PC-9 (cell line): ENCODE data around the gene TCF12. TPM values are rescaled to one million over a fixed set of nuclear protein-coding genes. Genes with fewer than 3 reads are reported as not detected.

Experiments
- BruUV-seq: library from RNA; stranded (reverse); fragments of 400-500 nt; replicated peaks from 2 replicates; lab custom pipeline; 2021; lab: Mats Ljungman, UMichigan
- CTCF ChIA-PET: fragments of 300-600 bp; sonication (Branson Sonifier 250); formaldehyde crosslinking; loops from one replicate; lab custom pipeline; 2022; ENCODE audit warnings: antibody characterized with exemption; lab: Charles Lee
- POLR2A ChIA-PET: fragments of 300-600 bp; sonication (Branson Sonifier 250); formaldehyde crosslinking; loops from one replicate; lab custom pipeline; 2022; ENCODE audit warnings: antibody characterized with exemption; ENCODE audit not compliant: unreplicated experiment; lab: Charles Lee
- DNase-seq, 2 experiments: peaks; one replicate each; pipeline versions ENCODE4 v3.0.0 to v3.0.0-alpha.2; 2015 to 2022; ENCODE audit warnings: mixed read lengths in 1 of 2
- H2AFZ ChIP-seq: fragments of 200-600 bp; sonication (generic); 2 replicates; pipeline ENCODE4 v1.8.1; 2017; ENCODE audit warnings: antibody characterized with exemption
- H3F3A ChIP-seq: fragments of 200-600 bp; sonication (generic); 2 replicates; pipeline ENCODE4 v1.8.1; 2017; ENCODE audit warnings: antibody characterized with exemption, mild to moderate bottlenecking, low read depth; ENCODE audit not compliant: insufficient read depth
- H3K27ac ChIP-seq: fragments of 200-600 bp; sonication (generic); 2 replicates; pipeline ENCODE4 v1.6.1; 2016; ENCODE audit warnings: mixed run types
- H3K27me3 ChIP-seq: fragments of 200-600 bp; sonication (generic); 2 replicates; pipeline ENCODE4 v1.6.1; 2016; ENCODE audit warnings: low read depth, mixed run types; ENCODE audit not compliant: insufficient read depth
- H3K36me3 ChIP-seq: fragments of 200-600 bp; sonication (generic); 2 replicates; pipeline ENCODE4 v1.6.1; 2016; ENCODE audit warnings: low read depth, mixed run types
- H3K4me1 ChIP-seq: fragments of 200-600 bp; sonication (generic); replicated peaks from 2 replicates; pipeline ENCODE4 v1.6.1; 2016; ENCODE audit warnings: mixed run types; ENCODE audit not compliant: insufficient read depth
- H3K4me2 ChIP-seq: fragments of 200-600 bp; sonication (generic); 2 replicates; pipeline ENCODE4 v1.6.1; 2017; ENCODE audit warnings: mixed run types
- H3K4me3 ChIP-seq: fragments of 200-600 bp; sonication (generic); 2 replicates; pipeline ENCODE4 v1.6.1; 2016; ENCODE audit warnings: mixed run types
- H3K79me2 ChIP-seq: fragments of 200-600 bp; sonication (generic); 2 replicates; pipeline ENCODE4 v1.6.1; 2017; ENCODE audit warnings: low read depth, mixed run types
- H3K9me2 ChIP-seq: fragments of 200-600 bp; sonication (generic); 2 replicates; pipeline ENCODE4 v1.8.1; 2017; ENCODE audit warnings: mild to moderate bottlenecking; ENCODE audit not compliant: insufficient read depth
- H3K9me3 ChIP-seq: fragments of 200-600 bp; sonication (generic); 2 replicates; pipeline ENCODE4 v1.8.1; 2016; ENCODE audit warnings: low read depth; ENCODE audit not compliant: insufficient read depth
- H4K20me1 ChIP-seq: fragments of 200-600 bp; sonication (generic); 2 replicates; pipeline ENCODE4 v1.8.1; 2017; ENCODE audit not compliant: insufficient read depth
- EZH2 ChIP-seq: fragments of 200-600 bp; sonication (generic); IDR thresholded peaks from 2 replicates; pipeline ENCODE4 v1.8.0; 2017; ENCODE audit warnings: antibody characterized with exemption, low read depth
- intact Hi-C: fragments of 100-400 bp; cut with micrococcal nuclease; formaldehyde crosslinking; loops from one replicate; pipeline ENCODE4 v1.10.0; 2022; ENCODE audit not compliant: unreplicated experiment
- total RNA-seq: library from RNA; stranded (reverse); gene quantifications from 2 replicates; pipeline ENCODE4 v1.2.3, GENCODE V29; 2021
- TF ChIP-seq, protein P1 (sequence below): fragments of 200-600 bp; sonication (generic); conservative IDR thresholded peaks from 2 replicates; pipeline ENCODE4 v1.6.1; 2017; ENCODE audit warnings: mixed run types, antibody characterized with exemption, mild to moderate bottlenecking, moderate library complexity

The TCF12 gene
- total RNA-seq, 1 experiment from 2014 or later = 60.1 TPM

DNA sequence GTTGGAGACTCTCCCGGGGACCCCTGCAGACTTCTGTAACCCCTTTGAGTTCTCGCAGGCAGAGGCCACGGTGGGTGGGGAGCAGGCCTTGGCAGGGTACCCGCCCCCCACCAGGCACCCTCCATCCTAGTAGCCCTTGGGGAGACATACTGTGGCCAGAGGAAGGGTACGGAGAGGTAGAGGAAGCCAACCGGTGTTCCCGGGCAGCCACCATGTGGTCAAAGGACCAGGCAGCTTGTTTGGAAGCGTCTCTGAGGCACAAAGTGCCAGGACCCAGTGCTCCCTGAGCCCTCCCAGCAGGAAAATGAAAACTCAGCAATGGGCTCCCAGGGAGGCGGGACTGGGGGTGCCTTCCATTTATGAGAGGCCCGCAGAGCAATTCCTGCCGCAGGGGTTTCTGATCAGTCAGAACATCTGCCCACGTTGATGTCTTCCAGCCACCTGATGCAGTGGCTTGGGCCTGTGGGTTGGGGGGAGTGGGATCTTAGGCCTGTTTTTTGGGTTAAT lies 404.9 kb downstream of the TCF12 start:
- Histone ChIP-seq H3K4me1 (peaks cover 7% of the 10 kb centered on the region), H3K9me2 (no peaks in the 10 kb centered on the region), H3K36me3 (no peaks in the 10 kb centered on the region), H3K4me2 (peak overlapping the region; percentile 49), H4K20me1 (no peaks in the 10 kb centered on the region), H3K79me2 (no peaks in the 10 kb centered on the region), H3K27me3 (no peaks in the 10 kb centered on the region), H3F3A (peaks cover 4% of the 10 kb centered on the region; the same call in 1 of the 2 replicates), H3K27ac (no peak overlapping the region), H3K4me3 (peak overlapping the region; percentile 17; the same call in 1 of the 2 replicates), H3K9me3 (no peaks in the 10 kb centered on the region), H2AFZ (no peak overlapping the region; the same call in 1 of the 2 replicates)
- TF ChIP-seq, protein P1, sequence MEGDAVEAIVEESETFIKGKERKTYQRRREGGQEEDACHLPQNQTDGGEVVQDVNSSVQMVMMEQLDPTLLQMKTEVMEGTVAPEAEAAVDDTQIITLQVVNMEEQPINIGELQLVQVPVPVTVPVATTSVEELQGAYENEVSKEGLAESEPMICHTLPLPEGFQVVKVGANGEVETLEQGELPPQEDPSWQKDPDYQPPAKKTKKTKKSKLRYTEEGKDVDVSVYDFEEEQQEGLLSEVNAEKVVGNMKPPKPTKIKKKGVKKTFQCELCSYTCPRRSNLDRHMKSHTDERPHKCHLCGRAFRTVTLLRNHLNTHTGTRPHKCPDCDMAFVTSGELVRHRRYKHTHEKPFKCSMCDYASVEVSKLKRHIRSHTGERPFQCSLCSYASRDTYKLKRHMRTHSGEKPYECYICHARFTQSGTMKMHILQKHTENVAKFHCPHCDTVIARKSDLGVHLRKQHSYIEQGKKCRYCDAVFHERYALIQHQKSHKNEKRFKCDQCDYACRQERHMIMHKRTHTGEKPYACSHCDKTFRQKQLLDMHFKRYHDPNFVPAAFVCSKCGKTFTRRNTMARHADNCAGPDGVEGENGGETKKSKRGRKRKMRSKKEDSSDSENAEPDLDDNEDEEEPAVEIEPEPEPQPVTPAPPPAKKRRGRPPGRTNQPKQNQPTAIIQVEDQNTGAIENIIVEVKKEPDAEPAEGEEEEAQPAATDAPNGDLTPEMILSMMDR = no peak
- intact Hi-C loops = no loop called here
- no peak for DNase-seq
- CTCF ChIA-PET = no interaction called here
- BruUV-seq = no TSS peak
- POLR2A ChIA-PET = interaction anchor here (0.6 to 0.8 kb wide), 2 partner anchors 185 to 1450 kb away, joined by 3 to 6 read pairs; no protein-coding TSS in a partner anchor

DNA sequence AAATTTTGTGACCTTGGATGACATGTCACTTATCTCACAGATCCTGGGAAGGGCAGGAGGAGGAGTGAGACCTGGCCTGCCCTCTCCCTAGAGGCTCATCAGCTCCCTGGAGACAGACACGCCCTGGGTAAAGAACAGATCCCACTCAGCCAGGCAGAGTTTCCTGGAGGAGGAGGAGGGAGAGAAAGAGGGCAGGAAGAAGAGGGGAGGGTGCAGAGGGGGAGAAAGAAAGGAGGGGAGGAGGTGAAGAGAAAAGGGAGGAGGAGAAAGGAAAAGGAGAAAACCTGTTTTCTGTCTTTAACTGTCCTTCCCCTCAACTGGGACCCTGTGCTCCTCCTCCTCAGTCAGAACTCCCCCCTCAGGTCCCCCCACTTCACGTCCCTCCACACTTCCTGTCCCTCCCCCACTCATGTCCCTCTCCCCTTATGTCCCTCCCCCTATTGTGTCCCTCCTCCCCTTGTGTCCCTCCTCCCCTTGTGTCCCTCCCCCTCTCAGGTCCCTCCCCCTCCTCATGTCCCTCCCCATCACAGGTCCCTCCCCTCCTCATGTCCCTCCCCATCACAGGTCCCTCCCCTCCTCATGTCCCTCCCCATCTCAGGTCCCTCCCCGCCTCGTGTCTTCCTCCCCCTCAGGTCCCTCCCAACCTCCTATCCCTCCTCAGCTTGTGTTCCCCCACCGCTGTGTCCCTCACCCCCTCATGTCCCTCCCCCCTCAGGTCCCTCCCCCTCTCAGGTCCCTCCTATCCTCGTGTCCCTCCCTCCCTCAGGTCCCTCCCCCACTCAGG lies 405.6 kb downstream of the TCF12 start:
- no peak for TF ChIP-seq EZH2
- TF ChIP-seq, protein P1 = no peak
- intact Hi-C loops = no loop called here
- H3K9me2 ChIP-seq = no peaks in the 10 kb centered on the region
- BruUV-seq = no TSS peak
- peak overlapping the region; percentile 69; the same call in 1 of the 2 replicates for H2AFZ ChIP-seq
- ChIA-PET POLR2A (interaction anchor here (0.6 to 0.8 kb wide), 3 partner anchors 184 to 1450 kb away, joined by 3 to 6 read pairs (median 5); no protein-coding TSS in a partner anchor), CTCF (interaction anchor here (0.6 kb wide), 2 partner anchors 177 to 562 kb away, joined by 3 read pairs; no protein-coding TSS in a partner anchor)
- peak overlapping the region; percentile 49 for H3K4me2 ChIP-seq
- no peaks in the 10 kb centered on the region for H3K9me3 ChIP-seq
- H3K4me1 ChIP-seq = peaks cover 7% of the 10 kb centered on the region
- no peak overlapping the region for H3K27ac ChIP-seq
- DNase-seq = peak; percentile 64 to 76
- H3K79me2 ChIP-seq = no peaks in the 10 kb centered on the region
- peaks cover 4% of the 10 kb centered on the region; the same call in 1 of the 2 replicates for H3F3A ChIP-seq
- H3K27me3 ChIP-seq = no peaks in the 10 kb centered on the region
- peak overlapping the region; percentile 17; the same call in 1 of the 2 replicates for H3K4me3 ChIP-seq
- no peaks in the 10 kb centered on the region for H3K36me3 ChIP-seq
- no peaks in the 10 kb centered on the region for H4K20me1 ChIP-seq

DNA sequence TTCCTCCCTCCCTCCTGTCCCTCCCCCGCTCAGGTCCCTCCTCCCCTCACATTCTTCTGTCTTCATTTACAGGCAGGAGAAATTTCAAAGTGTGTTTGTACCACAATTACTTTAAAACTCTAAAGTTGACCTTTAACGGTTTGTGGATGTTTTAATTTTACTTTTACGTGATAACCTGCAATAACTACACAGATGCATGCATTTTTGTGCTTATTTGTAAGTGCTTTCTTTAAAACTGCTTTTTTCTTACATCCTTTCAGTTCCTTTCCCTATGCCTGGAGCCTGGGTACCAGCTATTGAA lies 406.1 kb downstream of the TCF12 start:
- intact Hi-C loops = no loop called here
- H2AFZ ChIP-seq = no peak overlapping the region
- H4K20me1 ChIP-seq = no peaks in the 10 kb centered on the region
- no TSS peak for BruUV-seq
- DNase-seq = no peak
- CTCF ChIA-PET = interaction anchor here (0.6 kb wide), 2 partner anchors 178 to 562 kb away, joined by 3 read pairs; no protein-coding TSS in a partner anchor
- H3K9me3 ChIP-seq = no peaks in the 10 kb centered on the region
- no peaks in the 10 kb centered on the region for H3K9me2 ChIP-seq
- no peak overlapping the region for H3K27ac ChIP-seq
- TF ChIP-seq, protein P1 = no peak
- TF ChIP-seq EZH2 = no peak
- POLR2A ChIA-PET = no interaction called here
- H3K4me2 ChIP-seq = peak overlapping the region; percentile 21
- no peaks in the 10 kb centered on the region for H3K36me3 ChIP-seq
- H3K4me1 ChIP-seq = peaks cover 7% of the 10 kb centered on the region
- peaks cover 4% of the 10 kb centered on the region; the same call in 1 of the 2 replicates for H3F3A ChIP-seq
- no peak overlapping the region for H3K4me3 ChIP-seq
- H3K79me2 ChIP-seq = no peaks in the 10 kb centered on the region
- H3K27me3 ChIP-seq = no peaks in the 10 kb centered on the region
